PC-9 (cell line): ENCODE data around the gene LMBRD2. TPM values are rescaled to one million over a fixed set of nuclear protein-coding genes. Genes with fewer than 3 reads are reported as not detected.
"Not testable (repeated sequence)": the region's sequence is repeated elsewhere in the genome, so short reads cannot be mapped to it uniquely, and the experiment has no call there.

Experiments
- BruUV-seq: library from RNA; stranded (reverse); fragments of 400-500 nt; replicated peaks from 2 replicates; lab custom pipeline; 2021; lab: Mats Ljungman, UMichigan
- CTCF ChIA-PET: fragments of 300-600 bp; sonication (Branson Sonifier 250); formaldehyde crosslinking; loops from one replicate; lab custom pipeline; 2022; ENCODE audit warnings: antibody characterized with exemption; lab: Charles Lee
- POLR2A ChIA-PET: fragments of 300-600 bp; sonication (Branson Sonifier 250); formaldehyde crosslinking; loops from one replicate; lab custom pipeline; 2022; ENCODE audit warnings: antibody characterized with exemption; ENCODE audit not compliant: unreplicated experiment; lab: Charles Lee
- DNase-seq, 2 experiments: peaks; one replicate each; pipeline versions ENCODE4 v3.0.0 to v3.0.0-alpha.2; 2015 to 2022; ENCODE audit warnings: mixed read lengths in 1 of 2
- H2AFZ ChIP-seq: fragments of 200-600 bp; sonication (generic); 2 replicates; pipeline ENCODE4 v1.8.1; 2017; ENCODE audit warnings: antibody characterized with exemption
- H3F3A ChIP-seq: fragments of 200-600 bp; sonication (generic); 2 replicates; pipeline ENCODE4 v1.8.1; 2017; ENCODE audit warnings: antibody characterized with exemption, mild to moderate bottlenecking, low read depth; ENCODE audit not compliant: insufficient read depth
- H3K27ac ChIP-seq: fragments of 200-600 bp; sonication (generic); 2 replicates; pipeline ENCODE4 v1.6.1; 2016; ENCODE audit warnings: mixed run types
- H3K27me3 ChIP-seq: fragments of 200-600 bp; sonication (generic); 2 replicates; pipeline ENCODE4 v1.6.1; 2016; ENCODE audit warnings: low read depth, mixed run types; ENCODE audit not compliant: insufficient read depth
- H3K36me3 ChIP-seq: fragments of 200-600 bp; sonication (generic); 2 replicates; pipeline ENCODE4 v1.6.1; 2016; ENCODE audit warnings: low read depth, mixed run types
- H3K4me1 ChIP-seq: fragments of 200-600 bp; sonication (generic); replicated peaks from 2 replicates; pipeline ENCODE4 v1.6.1; 2016; ENCODE audit warnings: mixed run types; ENCODE audit not compliant: insufficient read depth
- H3K4me2 ChIP-seq: fragments of 200-600 bp; sonication (generic); 2 replicates; pipeline ENCODE4 v1.6.1; 2017; ENCODE audit warnings: mixed run types
- H3K4me3 ChIP-seq: fragments of 200-600 bp; sonication (generic); 2 replicates; pipeline ENCODE4 v1.6.1; 2016; ENCODE audit warnings: mixed run types
- H3K79me2 ChIP-seq: fragments of 200-600 bp; sonication (generic); 2 replicates; pipeline ENCODE4 v1.6.1; 2017; ENCODE audit warnings: low read depth, mixed run types
- H3K9me2 ChIP-seq: fragments of 200-600 bp; sonication (generic); 2 replicates; pipeline ENCODE4 v1.8.1; 2017; ENCODE audit warnings: mild to moderate bottlenecking; ENCODE audit not compliant: insufficient read depth
- H3K9me3 ChIP-seq: fragments of 200-600 bp; sonication (generic); 2 replicates; pipeline ENCODE4 v1.8.1; 2016; ENCODE audit warnings: low read depth; ENCODE audit not compliant: insufficient read depth
- H4K20me1 ChIP-seq: fragments of 200-600 bp; sonication (generic); 2 replicates; pipeline ENCODE4 v1.8.1; 2017; ENCODE audit not compliant: insufficient read depth
- CTCF ChIP-seq: fragments of 200-600 bp; sonication (generic); conservative IDR thresholded peaks from 2 replicates; pipeline ENCODE4 v1.6.1; 2017; ENCODE audit warnings: mixed run types, antibody characterized with exemption, mild to moderate bottlenecking, moderate library complexity
- EZH2 ChIP-seq: fragments of 200-600 bp; sonication (generic); IDR thresholded peaks from 2 replicates; pipeline ENCODE4 v1.8.0; 2017; ENCODE audit warnings: antibody characterized with exemption, low read depth
- intact Hi-C: fragments of 100-400 bp; cut with micrococcal nuclease; formaldehyde crosslinking; loops from one replicate; pipeline ENCODE4 v1.10.0; 2022; ENCODE audit not compliant: unreplicated experiment
- total RNA-seq: library from RNA; stranded (reverse); gene quantifications from 2 replicates; pipeline ENCODE4 v1.2.3, GENCODE V29; 2021

Gene LMBRD2
- total RNA-seq, 1 experiment from 2014 or later: 18.0 TPM

- Histone ChIP-seq H3K36me3 (peaks cover 40% of the 10 kb centered on the region), H3F3A (0 out of 2 replicates have a peak, but pooled peaks cover 7% of the 10 kb centered on the region), H3K4me1 (no peaks in the 10 kb centered on the region), H3K27ac (no peak overlapping the region), H3K4me3 (no peak overlapping the region), H2AFZ (no peak overlapping the region), H3K4me2 (no peak overlapping the region), H3K9me2 (no peaks in the 10 kb centered on the region), H4K20me1 (no peaks in the 10 kb centered on the region), H3K27me3 (no peaks in the 10 kb centered on the region), H3K79me2 (no peaks in the 10 kb centered on the region), H3K9me3 (no peaks in the 10 kb centered on the region)
- BruUV-seq: no TSS peak
- POLR2A ChIA-PET: interaction anchor here (0.7 kb wide), 1 partner anchor 480 kb away, joined by 7 read pairs; no protein-coding TSS in a partner anchor
- intact Hi-C loops: no loop called here
- TF ChIP-seq EZH2 (no peak), CTCF (no peak)
- CTCF ChIA-PET: no interaction called here
- no peak for DNase-seq
Observed at GRCh38 chr5:36198281-36198680, 46.6 kb upstream of the LMBRD2 start.

- no peaks in the 10 kb centered on the region for H3K9me2 ChIP-seq
- ChIA-PET CTCF (no interaction called here), POLR2A (no interaction called here)
- H2AFZ ChIP-seq: no peak overlapping the region
- H3K4me3 ChIP-seq: no peak overlapping the region
- H3K27me3 ChIP-seq: no peaks in the 10 kb centered on the region
- no peak overlapping the region for H3K27ac ChIP-seq
- H3K79me2 ChIP-seq: no peaks in the 10 kb centered on the region
- H3K4me1 ChIP-seq: no peaks in the 10 kb centered on the region
- no peaks in the 10 kb centered on the region for H3F3A ChIP-seq
- intact Hi-C loops: no loop called here
- no peaks in the 10 kb centered on the region for H4K20me1 ChIP-seq
- peaks cover 30% of the 10 kb centered on the region for H3K36me3 ChIP-seq
- DNase-seq: no peak
- BruUV-seq: no TSS peak
- no peak overlapping the region for H3K4me2 ChIP-seq
- TF ChIP-seq CTCF (no peak), EZH2 (no peak)
- peaks cover 5% of the 10 kb centered on the region; the same call in 1 of the 2 replicates for H3K9me3 ChIP-seq
Observed at GRCh38 chr5:36193746-36194145, 42.1 kb upstream of the LMBRD2 start.

GRCh38 chr5:36184408-36184807 lies 32.7 kb upstream of the LMBRD2 start:
- H3K36me3 ChIP-seq: peaks cover 20% of the 10 kb centered on the region
- H3K4me1 ChIP-seq, H3K27me3 ChIP-seq, H3K27ac ChIP-seq, H3K9me2 ChIP-seq, POLR2A ChIA-PET, intact Hi-C loops, H4K20me1 ChIP-seq, H3K4me2 ChIP-seq, DNase-seq, H2AFZ ChIP-seq, H3K4me3 ChIP-seq, BruUV-seq, H3K9me3 ChIP-seq, CTCF ChIA-PET, H3K79me2 ChIP-seq, H3F3A ChIP-seq: not testable (repeated sequence)

GRCh38 chr5:36181774-36182173 lies 30.1 kb upstream of the LMBRD2 start:
- no peaks in the 10 kb centered on the region for H3K79me2 ChIP-seq
- H3F3A ChIP-seq: peaks cover 7% of the 10 kb centered on the region; the same call in 1 of the 2 replicates
- H3K4me2 ChIP-seq: no peak overlapping the region
- H3K36me3 ChIP-seq: peaks cover 42% of the 10 kb centered on the region
- H3K9me2 ChIP-seq: no peaks in the 10 kb centered on the region
- H3K27ac ChIP-seq: no peak overlapping the region
- H3K4me1 ChIP-seq: no peaks in the 10 kb centered on the region
- no peak overlapping the region for H2AFZ ChIP-seq
- intact Hi-C loops: no loop called here
- no peak overlapping the region for H3K4me3 ChIP-seq
- POLR2A ChIA-PET: interaction anchor here (0.7 kb wide), 1 partner anchor 15 kb away, joined by 4 read pairs; no protein-coding TSS in a partner anchor
- CTCF ChIA-PET: no interaction called here
- TF ChIP-seq EZH2 (no peak), CTCF (no peak)
- H3K27me3 ChIP-seq: no peaks in the 10 kb centered on the region
- no peaks in the 10 kb centered on the region for H3K9me3 ChIP-seq
- no peak for DNase-seq
- H4K20me1 ChIP-seq: no peaks in the 10 kb centered on the region
- BruUV-seq: no TSS peak
